Measurements from ENCODE around the gene CTSG. TPM values are rescaled to one million over a fixed set of nuclear protein-coding genes. Genes with fewer than 3 reads are reported as not detected.

The CTSG gene
- not detected in 2 replicates for total RNA-seq (2012; rRNA removed)
- not detected in 2 replicates for polyA plus RNA-seq (2012; rRNA removed)
- not detected in 2 replicates for polyA plus RNA-seq (2012; cell fraction: cytosol; rRNA removed)
- polyA plus RNA-seq (2012; cell fraction: nucleus; rRNA removed; ENCODE audit: low replicate concordance) = not detected in 2 replicates
- not detected for Bru-seq, nascent RNA
- not detected for BruChase-seq, experiment 1, labeled RNA remaining after a 6-hour chase
- not detected for BruChase-seq, experiment 2, labeled RNA remaining after a 2-hour chase
- long read RNA-seq = 0 reads

GRCh38 chr14:24576182-24576581 is at the start of gene CTSG:
CTSG (minus strand) TSS chr14:24576250; CDS start chr14:24576223, 27 bp downstream.
- H3K14ac ChIP-seq (replicated peaks; ENCODE audit: low read depth, low read length) = no peak within 1 kb of the TSS
- WGBS, 2 experiments (ENCODE audit: extremely low coverage in 2 of 2, insufficient read length in 1 of 2) = no CpG with 5 or more reads among the region's 3 CpGs
- no TSS peak for BruUV-seq (replicated peaks)
- no peak within 1 kb of the TSS for H3K9ac ChIP-seq (ENCODE audit: low read depth, low read length)
- no peaks in the 10 kb centered on the region for H3K36me3 ChIP-seq (ENCODE audit: control insufficient read depth, insufficient read depth, low read length)
- H3K18ac ChIP-seq (ENCODE audit: low read depth, low read length) = no peak within 1 kb of the TSS
- ATAC-seq (ENCODE audit: low read depth) (no peak), DNase-seq (no peak)
- no peak within 1 kb of the TSS for H3K4me2 ChIP-seq (ENCODE audit: low read depth, low read length)
- no peak within 1 kb of the TSS for H3K56ac ChIP-seq (ENCODE audit: extremely low read depth, insufficient read depth, low read length)
- TF ChIP-seq MAZ (IDR thresholded peaks at IDR 0.05; ENCODE audit: borderline replicate concordance, low read depth, low read length) (no peak), MXI1 (IDR thresholded peaks at IDR 0.05; ENCODE audit: borderline replicate concordance, low read depth, low read length) (no peak), NFE2L2 (IDR thresholded peaks at IDR 0.05; ENCODE audit: low read depth, low read length) (no peak), POLR2A (IDR thresholded peaks at IDR 0.05; ENCODE audit: low read depth, low read length) (no peak), CTCF (conservative IDR thresholded peaks at IDR 0.05; ENCODE audit: low read depth, low read length) (no peak), SMC3 (IDR thresholded peaks at IDR 0.05; ENCODE audit: low read depth, low read length) (no peak), CHD1 (IDR thresholded peaks at IDR 0.05; ENCODE audit: low read depth, low read length) (no peak), BHLHE40 (IDR thresholded peaks at IDR 0.05; ENCODE audit: low read depth, low read length) (no peak), USF2 (IDR thresholded peaks at IDR 0.05; ENCODE audit: low read depth, low read length) (no peak), CEBPB (IDR thresholded peaks at IDR 0.05; ENCODE audit: low read depth, low read length) (no peak), MAFK (IDR thresholded peaks at IDR 0.05; ENCODE audit: low read depth, low read length) (no peak), RCOR1 (IDR thresholded peaks at IDR 0.05; ENCODE audit: insufficient replicate concordance, low read length) (no peak), RAD21 (IDR thresholded peaks at IDR 0.05; ENCODE audit: low read length) (no peak), RFX5 (IDR thresholded peaks at IDR 0.05; ENCODE audit: low read depth, low read length) (no peak), FOS (IDR thresholded peaks at IDR 0.05; ENCODE audit: low read depth, low read length) (no peak), ELK1 (IDR thresholded peaks at IDR 0.05; ENCODE audit: borderline replicate concordance, low read depth, low read length) (no peak)
- H4K8ac ChIP-seq (ENCODE audit: low read depth in 2 of 2, low read length in 2 of 2) = no peak within 1 kb of the TSS
- no peak within 1 kb of the TSS for H4K91ac ChIP-seq (ENCODE audit: insufficient read depth, low read depth, low read length)
- dilution Hi-C loops (cut with HindIII; ENCODE audit: low sequenced_read_pairs, unreplicated experiment) (no loop called here), in situ Hi-C loops (cut with MboI; ENCODE audit: low sequenced_read_pairs) (no loop called here), intact Hi-C loops (cut with micrococcal nuclease) (no loop called here)
- H3K4ac ChIP-seq (ENCODE audit: low read depth, low read length) = no peak within 1 kb of the TSS
- H3K9me1 ChIP-seq (ENCODE audit: insufficient read depth, low read length) = no peaks in the 10 kb centered on the region
- H2BK20ac ChIP-seq (ENCODE audit: low read depth, low read length) = no peak within 1 kb of the TSS
- H2BK120ac ChIP-seq (ENCODE audit: low read depth, low read length) = no peak within 1 kb of the TSS
- ChIA-PET POLR2A (ENCODE audit: unreplicated experiment) (no interaction called here), CTCF (no interaction called here)
- H2BK5ac ChIP-seq (ENCODE audit: low read depth, low read length, poor library complexity, severe bottlenecking) = no peak within 1 kb of the TSS
- no peak within 1 kb of the TSS for H2AK9ac ChIP-seq (replicated peaks; ENCODE audit: low read depth, low read length, poor library complexity)
- no peaks in the 10 kb centered on the region for H3K27me3 ChIP-seq (ENCODE audit: control insufficient read depth, insufficient read depth, low read length)
- H2AFZ ChIP-seq (replicated peaks; ENCODE audit: low read length, poor library complexity) = no peak within 1 kb of the TSS
- no peaks in the 10 kb centered on the region for H4K20me1 ChIP-seq (ENCODE audit: insufficient read depth, low read length)
- no peak within 1 kb of the TSS for H3K23ac ChIP-seq (ENCODE audit: low read depth, low read length)
- H2BK15ac ChIP-seq (ENCODE audit: low read depth, low read length) = no peak within 1 kb of the TSS
- H3K4me1 ChIP-seq (ENCODE audit: control insufficient read depth, insufficient read depth, low read length) = no peaks in the 10 kb centered on the region
- no peak within 1 kb of the TSS for H3K4me3 ChIP-seq (ENCODE audit: insufficient read depth, low read depth, low read length)
- no peak within 1 kb of the TSS for H4K5ac ChIP-seq (ENCODE audit: low read depth, low read length)
- H3K79me1 ChIP-seq (ENCODE audit: low read depth in 1 of 2, low read length in 2 of 2) = no peaks in the 10 kb centered on the region
- H2AK5ac ChIP-seq (ENCODE audit: low read depth, low read length) = no peak within 1 kb of the TSS
- H3K9me3 ChIP-seq (ENCODE audit: control insufficient read depth, insufficient read depth, low read length) = no peaks in the 10 kb centered on the region
- no peak within 1 kb of the TSS for H3K27ac ChIP-seq (ENCODE audit: insufficient read depth, low read length)

Measured in IMR-90 (cell line).